ENCODE data around the gene TEX30.

TEX30 gene

GRCh38 chr13:102772042-102772425 is 1.6 kb downstream of the TEX30 start:
- Histone ChIP-seq H3K36me3 (replicated peaks; ENCODE audit: low read depth, low read length) (peaks cover 7% of the 10 kb centered on the region), H4K20me1 (ENCODE audit: insufficient read depth, low read length) (0 out of 2 replicates have a peak, but pooled peaks cover 5% of the 10 kb centered on the region), H3K27ac (ENCODE audit: low read length) (no peak overlapping the region), H3K9ac (ENCODE audit: low read length) (no peak overlapping the region), H3K27me3 (ENCODE audit: low read depth, low read length) (no peaks in the 10 kb centered on the region), H3K4me2 (ENCODE audit: low read length) (peak overlapping the region; percentile 85), H3K79me2 (ENCODE audit: low read length) (peaks cover 22% of the 10 kb centered on the region), H3K9me3 (ENCODE audit: insufficient read depth, low read length) (no peaks in the 10 kb centered on the region), H3K4me3 (ENCODE audit: low read length) (0 out of 2 replicates have a peak overlapping the region, but pooled peaks have one; percentile 92), H3K4me1 (ENCODE audit: low read length) (peaks cover 22% of the 10 kb centered on the region), H2AFZ (ENCODE audit: low read depth, low read length) (no peak overlapping the region)
- TF ChIP-seq CTCF (IDR thresholded peaks at IDR 0.05; ENCODE audit: low read depth, low read length) (no peak), EZH2phosphoT487 (IDR thresholded peaks at IDR 0.05; ENCODE audit: low read depth) (no peak)

- TF ChIP-seq EZH2phosphoT487 (IDR thresholded peaks at IDR 0.05; ENCODE audit: low read depth) (no peak), CTCF (IDR thresholded peaks at IDR 0.05; ENCODE audit: low read depth, low read length) (no peak)
Measured at GRCh38 chr13:102771298-102772041, 2.1 kb downstream of the TEX30 start.

GRCh38 chr13:102770435-102770834 is 3.2 kb downstream of the TEX30 start:
- no peak overlapping the region for H3K4me3 ChIP-seq (ENCODE audit: low read length)
- H2AFZ ChIP-seq (ENCODE audit: low read depth, low read length), result no peak overlapping the region
- H3K27me3 ChIP-seq (ENCODE audit: low read depth, low read length), result no peaks in the 10 kb centered on the region
- H3K9me3 ChIP-seq (ENCODE audit: insufficient read depth, low read length), result no peaks in the 10 kb centered on the region
- H3K27ac ChIP-seq (ENCODE audit: low read length), result no peak overlapping the region
- H3K9ac ChIP-seq (ENCODE audit: low read length), result no peak overlapping the region
- H3K4me2 ChIP-seq (ENCODE audit: low read length), result no peak overlapping the region
- H3K79me2 ChIP-seq (ENCODE audit: low read length), result peaks cover 22% of the 10 kb centered on the region
- peaks cover 22% of the 10 kb centered on the region for H3K4me1 ChIP-seq (ENCODE audit: low read length)
- peaks cover 12% of the 10 kb centered on the region for H3K36me3 ChIP-seq (replicated peaks; ENCODE audit: low read depth, low read length)
- TF ChIP-seq CTCF (IDR thresholded peaks at IDR 0.05; ENCODE audit: low read depth, low read length) (no peak), EZH2phosphoT487 (IDR thresholded peaks at IDR 0.05; ENCODE audit: low read depth) (no peak)
- 0 out of 2 replicates have a peak, but pooled peaks cover 5% of the 10 kb centered on the region for H4K20me1 ChIP-seq (ENCODE audit: insufficient read depth, low read length)

More at GRCh38 chr13:102771298-102772041, 2.1 kb downstream of the TEX30 start:
- Histone ChIP-seq H3K4me1 (ENCODE audit: low read length) (peaks cover 22% of the 10 kb centered on the region), H3K79me2 (ENCODE audit: low read length) (peaks cover 22% of the 10 kb centered on the region), H3K4me2 (ENCODE audit: low read length) (peak overlapping the region; percentile 18), H3K9me3 (ENCODE audit: insufficient read depth, low read length) (no peaks in the 10 kb centered on the region), H3K4me3 (ENCODE audit: low read length) (no peak overlapping the region), H3K27me3 (ENCODE audit: low read depth, low read length) (no peaks in the 10 kb centered on the region), H3K36me3 (replicated peaks; ENCODE audit: low read depth, low read length) (peaks cover 9% of the 10 kb centered on the region), H3K9ac (ENCODE audit: low read length) (no peak overlapping the region), H3K27ac (ENCODE audit: low read length) (no peak overlapping the region), H2AFZ (ENCODE audit: low read depth, low read length) (no peak overlapping the region), H4K20me1 (ENCODE audit: insufficient read depth, low read length) (0 out of 2 replicates have a peak, but pooled peaks cover 5% of the 10 kb centered on the region)

GRCh38 chr13:102769679-102770078 is 3.9 kb downstream of the TEX30 start:
- no peak overlapping the region for H3K9ac ChIP-seq (ENCODE audit: low read length)
- H3K79me2 ChIP-seq (ENCODE audit: low read length), result peaks cover 22% of the 10 kb centered on the region
- H3K27ac ChIP-seq (ENCODE audit: low read length), result no peak overlapping the region
- H3K4me1 ChIP-seq (ENCODE audit: low read length), result peaks cover 22% of the 10 kb centered on the region
- no peak overlapping the region for H3K4me2 ChIP-seq (ENCODE audit: low read length)
- H2AFZ ChIP-seq (ENCODE audit: low read depth, low read length), result no peak overlapping the region
- H3K27me3 ChIP-seq (ENCODE audit: low read depth, low read length), result no peaks in the 10 kb centered on the region
- 0 out of 2 replicates have a peak, but pooled peaks have one; percentile 6 for TF ChIP-seq CTCF (IDR thresholded peaks at IDR 0.05; ENCODE audit: low read depth, low read length)
- TF ChIP-seq EZH2phosphoT487 (IDR thresholded peaks at IDR 0.05; ENCODE audit: low read depth), result no peak
- H3K4me3 ChIP-seq (ENCODE audit: low read length), result no peak overlapping the region
- peaks cover 12% of the 10 kb centered on the region for H3K36me3 ChIP-seq (replicated peaks; ENCODE audit: low read depth, low read length)
- H4K20me1 ChIP-seq (ENCODE audit: insufficient read depth, low read length), result 0 out of 2 replicates have a peak, but pooled peaks cover 5% of the 10 kb centered on the region
- H3K9me3 ChIP-seq (ENCODE audit: insufficient read depth, low read length), result no peaks in the 10 kb centered on the region

All from OCI-LY3 (cell line).